ENCODE results near the gene RPS25.
A peak's percentile ranks its signal among the peaks of the same experiment; 100 is the strongest.
"Not testable (repeated sequence)": the region's sequence is repeated elsewhere in the genome, so short reads cannot be mapped to it uniquely, and the experiment has no call there.

RPS25 gene

DNA sequence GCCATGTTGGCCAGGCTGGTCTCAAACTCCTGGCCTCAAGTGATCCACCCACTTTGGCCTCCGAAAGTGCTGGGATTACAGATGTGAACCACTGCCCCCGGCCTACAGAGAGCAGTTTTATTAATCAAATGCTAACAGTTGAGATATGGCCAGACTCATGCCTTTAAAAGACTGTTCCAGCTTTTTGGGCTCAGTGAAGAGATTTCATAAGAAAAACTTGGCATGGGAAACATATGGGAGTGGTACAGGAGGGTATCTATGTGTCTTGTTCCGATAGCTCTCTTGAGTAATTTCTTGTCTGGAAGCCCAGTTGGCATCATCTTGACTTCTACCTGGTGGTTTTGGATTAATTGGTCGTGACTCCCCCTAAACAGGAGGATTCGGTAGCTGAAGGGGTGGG is 20.7 kb upstream of the RPS25 start:
- DNase-seq, result no peak

DNA sequence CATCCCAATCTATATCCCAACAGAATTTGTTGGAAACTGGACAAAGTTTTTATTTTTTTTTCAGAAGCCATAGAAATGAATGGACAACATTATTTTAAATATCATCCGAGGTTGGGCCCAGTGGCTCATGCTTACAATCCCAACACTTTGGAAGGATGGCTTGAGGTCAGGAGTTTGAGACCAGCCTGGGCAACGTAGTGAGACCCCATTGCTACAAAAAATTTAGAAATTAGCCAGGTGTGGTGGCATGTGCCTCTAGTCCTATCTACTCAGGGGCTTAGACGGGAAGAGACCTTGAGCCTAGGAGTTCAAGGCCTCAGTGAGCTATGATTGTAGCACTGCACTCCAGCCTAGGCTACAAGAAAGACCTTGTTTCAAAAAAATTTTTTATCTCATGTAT is 16.7 kb upstream of the RPS25 start:
- DNase-seq, result no peak

DNA sequence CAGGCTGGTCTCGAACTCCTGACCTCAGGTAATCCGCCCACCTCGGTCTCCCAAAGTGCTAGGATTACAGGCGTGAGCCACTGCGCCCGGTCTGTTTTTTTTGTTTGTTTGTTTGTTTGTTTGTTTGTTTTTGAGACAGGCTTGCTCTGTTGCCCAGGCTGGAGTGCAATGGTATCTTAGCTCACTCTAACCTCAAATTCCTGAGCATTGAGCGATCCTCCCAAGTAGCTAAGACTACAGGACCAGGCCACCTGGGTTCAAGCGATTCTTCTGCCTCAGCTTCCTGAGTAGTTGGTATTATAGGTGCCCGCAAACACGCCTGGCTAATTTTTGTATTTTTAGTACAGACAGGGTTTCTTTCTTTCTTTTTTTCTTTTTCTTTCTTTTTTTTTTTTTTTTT is 15.3 kb upstream of the RPS25 start:
- not testable (repeated sequence) for DNase-seq

DNA sequence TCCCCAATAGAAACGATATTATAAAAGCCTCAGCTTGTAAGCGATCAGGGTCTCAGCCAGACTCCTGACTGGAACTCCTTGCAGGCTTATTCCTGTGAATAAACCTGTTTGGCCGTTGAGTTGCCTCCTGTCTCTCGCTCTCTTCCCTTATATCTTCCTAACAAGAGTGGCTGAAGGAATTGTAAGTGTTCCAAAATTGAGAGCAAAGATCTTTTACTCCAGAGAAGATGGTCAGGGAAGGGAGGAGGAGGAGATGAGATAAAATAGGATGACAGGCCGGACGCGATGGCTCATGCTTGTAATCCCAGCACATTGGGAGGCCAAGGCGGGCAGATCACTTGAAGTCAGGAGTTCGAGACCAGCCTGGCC is 13.8 kb upstream of the RPS25 start:
- DNase-seq, result no peak

DNA sequence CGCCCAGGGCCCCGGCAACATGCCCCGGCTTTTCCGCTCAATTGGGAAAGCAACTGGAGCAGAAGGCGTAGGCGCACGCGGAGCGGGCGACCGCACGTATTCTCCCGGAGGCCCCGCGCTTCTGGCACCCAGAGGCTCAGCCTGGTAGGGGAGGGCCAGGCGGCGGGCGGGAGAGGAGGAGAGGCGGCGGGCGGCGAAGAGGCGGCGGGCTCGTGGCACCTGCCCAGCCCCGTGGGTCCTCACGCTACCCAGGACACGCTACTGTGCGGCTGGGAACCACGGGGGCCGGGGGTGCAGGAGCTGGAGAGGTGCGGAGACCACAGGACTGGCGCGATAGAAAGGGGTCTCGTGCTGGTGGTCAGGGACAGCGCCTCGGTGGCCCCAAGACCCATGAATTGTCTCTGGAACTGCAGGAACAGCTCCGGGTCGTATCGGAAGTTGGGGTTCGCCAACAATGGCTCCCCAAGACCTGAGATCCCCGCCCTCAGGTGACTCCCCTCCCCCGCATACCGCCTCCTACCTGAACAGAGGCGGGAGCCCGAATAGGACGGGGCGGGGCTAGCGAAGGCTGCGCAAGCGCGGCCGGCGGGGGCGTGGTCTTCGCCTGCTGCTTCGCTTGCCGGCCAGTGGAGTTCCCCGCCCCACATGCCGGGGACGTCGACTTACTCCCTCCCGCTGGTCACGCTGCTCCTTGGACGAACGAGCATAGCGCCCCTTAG is 12.3 kb upstream of the RPS25 start, which contains the start of gene SLC37A4:
Gene SLC37A4 (minus strand): TSS at position 549 of the 719 bp plus-strand sequence.
- peak; percentile 100 for DNase-seq

DNA sequence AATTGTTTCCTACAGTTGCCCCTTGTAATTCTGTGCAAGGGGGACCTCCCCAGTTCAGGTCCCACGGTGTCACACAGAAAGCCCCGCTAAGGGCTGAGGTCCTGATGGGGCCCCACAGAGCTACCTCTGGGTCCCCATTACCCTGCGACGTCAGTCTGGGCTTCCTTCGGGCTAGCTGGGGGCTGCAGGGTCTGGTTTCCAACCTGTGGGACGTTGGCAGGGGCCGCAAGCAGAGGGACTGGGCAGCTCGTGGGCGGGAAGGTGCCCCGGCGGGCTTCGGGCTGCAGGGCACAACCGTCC is 11.8 kb upstream of the RPS25 start:
- DNase-seq, result no peak

DNA sequence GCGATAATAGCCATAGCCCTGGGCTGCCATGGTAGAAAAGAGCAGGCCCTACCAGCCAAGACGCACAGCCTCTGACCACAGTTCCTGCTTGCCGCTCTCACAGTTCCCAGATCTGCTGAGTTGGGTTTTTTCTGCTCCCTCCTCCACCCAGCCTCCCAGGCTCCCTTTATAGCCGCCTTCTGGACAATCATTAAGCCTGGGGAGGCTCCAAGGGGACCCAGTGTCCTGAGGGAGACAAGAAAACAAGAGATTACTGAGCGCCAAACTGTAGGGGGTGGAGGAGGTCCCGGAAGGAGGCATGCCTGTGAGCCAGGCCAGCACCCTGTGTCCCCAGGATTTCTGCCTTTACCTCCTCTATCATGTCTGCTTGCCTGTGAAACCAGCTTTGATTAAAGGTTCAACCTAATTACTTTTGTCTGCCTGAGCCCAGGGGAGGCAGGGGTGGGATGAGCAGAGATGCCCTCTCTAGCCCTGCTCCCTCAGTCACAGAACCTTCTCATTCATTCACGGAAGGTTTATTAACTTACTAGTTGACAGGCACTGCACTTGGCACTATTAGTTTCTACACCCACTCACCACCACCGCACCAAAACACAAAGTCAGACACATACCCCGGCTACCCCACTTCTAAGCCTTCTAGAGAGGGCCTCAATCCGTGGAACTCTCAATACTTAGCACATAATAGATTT is 11.3 kb upstream of the RPS25 start:
- peak; percentile 77 for DNase-seq

DNA sequence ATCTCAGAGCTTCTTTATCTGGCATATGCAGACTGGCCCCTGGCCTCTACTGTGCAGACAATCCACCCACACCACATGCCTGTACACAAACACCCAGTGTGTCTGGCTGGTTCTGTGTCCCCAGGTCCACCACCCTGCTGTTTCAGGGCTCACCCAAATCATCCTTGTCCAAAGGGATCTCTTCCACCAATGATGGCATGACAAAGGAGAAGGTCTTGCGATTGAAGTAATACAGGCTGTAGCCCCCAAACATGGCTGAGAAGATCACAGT is 10.9 kb upstream of the RPS25 start:
- DNase-seq, result no peak

DNA sequence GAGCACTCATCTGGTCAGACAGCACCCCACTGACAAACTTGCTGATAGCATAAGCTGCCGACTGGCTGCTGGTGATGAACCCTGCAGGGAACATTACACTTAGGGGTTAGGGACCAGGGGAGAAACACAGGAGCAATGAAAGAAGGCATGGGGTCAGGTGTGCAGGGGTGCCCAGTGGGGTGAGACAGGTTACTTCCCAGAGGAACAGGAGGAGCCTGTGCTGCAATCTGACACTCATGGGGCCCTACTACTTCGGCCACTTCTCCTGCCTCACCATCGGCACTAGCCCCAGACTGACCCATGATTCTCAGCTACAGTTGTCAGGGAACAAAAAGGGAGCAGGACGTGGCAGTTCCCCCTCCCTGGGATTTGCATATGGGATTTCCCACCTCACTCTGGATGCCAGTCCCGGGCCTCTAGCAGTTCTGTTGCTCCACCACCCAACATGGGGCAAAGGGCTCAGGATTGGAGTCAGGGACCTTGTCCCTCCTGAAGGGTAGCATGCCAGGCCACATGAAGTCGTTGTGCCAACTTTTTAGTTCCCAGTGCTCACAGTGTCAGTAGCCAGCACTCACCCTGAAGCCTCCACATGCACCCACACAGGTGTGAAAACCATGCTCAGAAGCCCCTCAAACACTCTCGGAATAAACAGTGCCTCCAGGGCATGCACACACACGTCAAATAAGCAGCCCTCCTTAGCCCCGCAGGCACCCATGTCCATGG is 10.4 kb upstream of the RPS25 start:
- no peak for DNase-seq

DNA sequence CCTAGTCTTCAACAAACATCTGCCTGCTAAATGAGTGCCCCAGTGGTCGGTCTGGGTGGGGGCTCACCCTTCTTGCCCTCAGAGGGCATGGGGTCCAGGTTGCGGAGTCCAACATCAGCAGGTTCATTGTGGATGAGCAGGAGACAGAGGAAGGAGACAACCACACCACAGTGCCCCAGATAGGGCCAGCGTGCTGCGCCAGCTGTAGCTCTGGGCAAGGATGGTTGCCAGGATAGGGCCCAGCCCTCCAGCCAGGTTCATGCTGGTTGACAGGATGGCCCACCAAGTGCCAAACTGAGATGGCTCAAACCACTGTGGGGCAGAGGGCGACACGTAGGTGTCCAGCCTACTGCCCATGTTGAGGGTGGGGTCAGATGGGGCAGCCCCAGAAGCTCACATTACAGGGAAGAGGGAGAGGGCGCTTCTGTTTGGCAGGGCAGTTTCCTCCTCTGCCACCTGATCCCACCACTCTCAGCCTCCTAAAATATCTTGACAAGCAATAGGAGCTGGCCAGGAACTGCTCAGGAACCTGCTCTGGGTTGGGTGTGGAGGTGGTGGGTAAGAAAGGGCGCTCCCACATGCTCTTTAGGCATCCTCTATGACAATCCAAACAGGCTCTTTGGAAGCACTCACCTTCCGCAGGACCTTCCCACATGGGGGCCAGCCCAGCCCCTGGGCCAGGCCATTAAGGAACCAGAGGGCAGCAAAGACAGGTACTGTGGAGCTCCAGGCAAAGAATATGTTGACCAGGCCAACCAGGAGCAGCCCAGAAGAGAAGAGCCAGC is 9.6 kb upstream of the RPS25 start:
- DNase-seq, result no peak

DNA sequence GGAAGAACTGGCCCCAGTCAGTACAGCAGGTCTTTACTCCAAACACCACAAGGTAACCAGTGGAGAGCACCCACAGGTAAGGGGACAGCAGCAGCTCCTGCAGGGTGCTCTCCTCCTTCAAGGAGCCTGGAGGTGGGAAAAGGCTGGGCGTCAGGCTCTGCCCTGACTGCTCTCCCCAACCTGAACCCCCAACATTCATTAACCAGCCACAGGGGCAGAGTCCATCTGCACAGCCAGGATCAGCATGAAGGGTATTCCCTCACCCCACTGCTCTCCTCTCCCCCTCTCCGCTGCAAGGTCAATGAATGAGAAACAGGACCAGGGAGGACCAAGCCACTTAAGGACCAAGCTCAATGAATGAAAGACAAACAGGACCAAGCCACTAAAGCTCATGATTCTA is 8.8 kb upstream of the RPS25 start:
- no peak for DNase-seq

DNA sequence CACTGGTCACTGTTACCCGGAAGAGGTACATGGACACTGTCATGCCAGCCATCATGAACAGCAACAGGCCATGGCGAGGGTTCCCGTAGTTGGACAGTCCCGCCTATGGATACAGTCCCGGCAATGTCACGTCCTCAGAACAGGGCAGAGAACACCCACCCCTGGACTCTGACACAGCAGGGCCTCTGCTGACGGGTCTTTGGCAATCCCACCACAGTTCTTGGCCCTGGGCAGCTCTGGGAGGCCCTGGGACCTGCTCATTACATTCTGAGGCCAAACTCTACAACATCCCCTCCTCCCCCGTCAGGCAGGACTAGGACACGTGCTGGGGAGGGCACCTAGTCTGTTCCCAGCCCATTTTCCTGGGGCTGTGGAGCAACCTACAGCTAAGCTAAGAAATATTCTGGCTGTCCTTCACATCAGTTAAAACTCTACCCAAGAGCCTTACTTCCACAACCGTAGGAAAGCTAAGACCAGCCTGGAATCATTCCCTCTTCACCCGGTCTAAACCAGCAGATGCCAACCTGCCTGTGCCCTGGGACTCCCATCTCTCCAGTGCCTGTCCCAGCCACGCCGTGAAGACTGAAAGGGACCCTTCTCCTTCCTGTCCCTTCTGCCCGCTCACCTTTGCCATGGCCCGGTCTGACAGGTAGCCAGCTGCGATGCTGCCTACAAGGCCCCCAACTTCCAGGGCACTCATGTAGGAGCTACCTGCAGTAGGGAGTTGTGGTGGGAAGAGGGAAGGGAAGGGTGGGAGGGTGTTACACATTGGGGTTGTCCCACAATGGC is 8.0 kb upstream of the RPS25 start:
- no peak for DNase-seq

DNA sequence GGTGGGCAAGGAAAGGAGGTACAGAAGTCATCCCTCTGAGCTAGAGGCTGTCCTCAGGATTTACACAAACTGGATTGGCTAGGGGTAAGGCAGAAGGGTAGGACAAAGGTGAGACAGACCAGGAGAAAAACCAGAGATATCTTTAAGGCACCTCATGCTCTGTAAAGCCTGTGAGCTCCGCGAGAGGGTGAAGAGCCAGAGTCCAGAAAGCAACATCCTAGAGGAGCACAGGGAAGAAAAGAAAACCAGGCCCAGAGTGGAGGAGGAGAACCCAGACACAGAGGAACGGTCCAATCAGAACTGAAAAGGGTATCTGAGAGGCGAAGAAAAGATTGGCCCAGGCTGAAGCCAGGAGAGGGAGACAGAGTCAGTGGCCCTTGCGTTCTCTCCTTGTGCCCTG is 7.4 kb upstream of the RPS25 start:
- DNase-seq, result no peak

DNA sequence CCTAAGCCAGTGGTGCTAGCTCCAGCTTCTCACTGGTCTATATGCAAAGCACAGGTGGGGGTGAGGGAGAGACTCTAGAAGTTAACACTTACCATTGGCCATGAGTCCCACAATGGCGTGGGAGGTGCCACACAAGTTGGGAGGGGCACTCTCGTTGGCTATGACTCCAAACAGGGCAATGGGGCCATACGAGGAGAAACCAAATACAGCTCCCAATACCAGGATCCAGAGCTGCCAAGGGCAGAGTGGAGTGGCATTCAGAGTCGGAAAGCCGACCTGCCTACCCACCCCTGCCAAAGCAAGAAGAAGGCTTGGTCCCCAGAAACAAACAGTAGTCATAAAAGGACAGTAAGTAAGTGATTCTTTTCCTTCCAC is 6.9 kb upstream of the RPS25 start:
- DNase-seq, result no peak

DNA sequence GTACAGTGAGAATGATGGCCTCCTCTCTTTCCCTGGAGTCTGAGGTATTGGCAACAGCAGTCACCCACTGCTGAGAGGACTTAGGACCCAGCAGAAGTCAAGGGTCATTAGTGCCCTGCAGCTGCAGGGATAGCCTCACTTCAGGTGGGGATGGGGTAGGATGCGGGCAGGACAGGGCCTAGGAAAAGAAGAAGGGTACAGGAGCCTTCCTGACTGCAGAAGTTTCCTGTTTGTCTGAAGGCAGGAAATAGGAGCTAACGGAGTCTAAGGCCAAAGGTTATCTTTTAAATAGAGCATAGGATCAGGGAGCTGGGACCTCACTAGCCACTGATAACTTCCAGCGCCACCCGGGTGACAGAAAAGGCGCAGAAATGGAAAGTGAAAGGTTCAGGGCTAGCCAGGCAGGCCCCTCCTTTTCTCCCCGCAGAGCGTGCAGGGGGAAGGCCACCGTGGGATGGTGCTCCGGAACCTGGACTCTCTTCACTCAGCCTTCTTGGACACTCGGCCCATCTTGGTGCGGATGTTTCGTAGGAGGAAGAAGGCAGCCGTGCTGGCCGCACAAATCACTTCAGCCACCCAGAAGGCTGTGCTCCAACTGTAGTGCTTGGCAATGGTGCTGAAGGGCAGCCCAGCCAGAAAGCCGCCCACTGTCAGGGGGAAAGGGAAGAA is 6.4 kb upstream of the RPS25 start:
- peak; percentile 96 for DNase-seq

DNA sequence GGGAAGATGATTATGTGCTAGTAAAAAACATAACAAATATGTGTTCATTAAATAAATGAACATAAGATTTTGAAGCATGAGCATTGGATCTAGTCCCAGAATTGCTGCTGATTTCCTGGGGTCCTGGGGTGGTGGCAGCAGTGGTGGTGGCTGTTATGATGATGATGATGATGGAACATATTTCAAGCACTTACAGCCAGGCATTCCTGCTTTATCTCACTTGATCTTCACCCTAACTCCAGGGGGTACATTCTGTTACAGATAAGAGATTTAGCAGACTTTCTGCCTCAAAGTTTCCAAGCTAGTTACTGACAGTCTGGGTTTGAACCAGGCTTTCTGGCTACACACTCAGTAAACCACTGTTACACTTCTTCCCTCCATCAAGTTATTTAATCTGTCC is 5.6 kb upstream of the RPS25 start:
- DNase-seq, result no peak

DNA sequence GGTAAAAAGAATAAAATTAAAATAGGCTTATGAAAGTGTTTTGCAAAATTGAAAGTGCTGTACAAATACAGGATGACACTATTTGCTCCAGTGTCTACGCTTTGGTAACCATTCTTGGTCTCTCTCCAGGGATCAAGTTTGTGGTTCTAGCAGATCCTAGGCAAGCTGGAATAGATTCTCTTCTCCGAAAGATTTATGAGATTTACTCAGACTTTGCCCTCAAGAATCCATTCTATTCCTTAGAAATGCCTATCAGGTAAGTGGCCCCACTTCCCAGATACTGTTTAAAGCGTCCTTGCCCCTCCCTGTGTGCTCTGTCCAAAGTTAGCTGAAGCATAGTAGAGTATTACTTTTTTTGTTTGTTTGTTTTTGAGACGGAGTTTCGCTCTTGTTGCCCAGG is 3.5 kb upstream of the RPS25 start:
- DNase-seq, result no peak

DNA sequence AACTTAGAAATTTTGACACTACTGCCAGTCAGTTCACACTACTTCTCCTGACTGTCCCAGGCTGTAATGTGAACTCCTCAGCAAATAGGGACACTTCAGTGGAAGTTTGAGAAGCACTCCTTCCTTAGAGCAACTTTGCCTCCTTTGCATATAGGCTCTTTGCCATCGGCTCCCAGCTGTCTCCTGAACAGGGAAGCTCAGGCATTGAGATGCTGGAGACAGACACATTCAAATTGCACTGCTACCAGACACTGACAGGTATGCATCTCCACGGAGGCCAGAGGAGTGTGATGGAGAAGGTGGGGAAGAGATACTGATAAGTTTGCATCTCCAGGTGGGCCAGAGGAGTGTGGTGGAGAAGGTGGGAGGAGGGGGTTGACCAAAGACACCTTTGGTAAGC is 1.9 kb upstream of the RPS25 start:
- DNase-seq, result no peak

DNA sequence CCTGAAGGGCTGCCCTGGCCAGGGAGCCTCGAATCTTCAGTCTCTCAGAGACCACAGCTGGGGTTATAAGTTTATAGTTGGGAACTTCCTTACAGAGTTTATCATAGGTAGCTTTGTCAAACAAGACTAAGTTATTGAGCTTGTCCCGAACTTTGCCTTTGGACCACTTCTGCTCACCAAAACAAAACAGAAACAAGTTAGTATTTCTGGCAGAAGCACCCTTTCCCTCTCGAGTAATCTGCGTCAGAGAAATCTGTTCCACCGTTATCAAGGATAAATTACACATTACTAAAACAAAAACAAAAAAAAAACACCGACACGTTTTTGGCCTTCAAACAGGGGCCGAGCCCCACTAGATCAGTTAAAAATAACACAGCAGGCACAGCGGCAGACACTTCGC is 766 bp downstream of the RPS25 start:
- not testable (repeated sequence) for DNase-seq

DNA sequence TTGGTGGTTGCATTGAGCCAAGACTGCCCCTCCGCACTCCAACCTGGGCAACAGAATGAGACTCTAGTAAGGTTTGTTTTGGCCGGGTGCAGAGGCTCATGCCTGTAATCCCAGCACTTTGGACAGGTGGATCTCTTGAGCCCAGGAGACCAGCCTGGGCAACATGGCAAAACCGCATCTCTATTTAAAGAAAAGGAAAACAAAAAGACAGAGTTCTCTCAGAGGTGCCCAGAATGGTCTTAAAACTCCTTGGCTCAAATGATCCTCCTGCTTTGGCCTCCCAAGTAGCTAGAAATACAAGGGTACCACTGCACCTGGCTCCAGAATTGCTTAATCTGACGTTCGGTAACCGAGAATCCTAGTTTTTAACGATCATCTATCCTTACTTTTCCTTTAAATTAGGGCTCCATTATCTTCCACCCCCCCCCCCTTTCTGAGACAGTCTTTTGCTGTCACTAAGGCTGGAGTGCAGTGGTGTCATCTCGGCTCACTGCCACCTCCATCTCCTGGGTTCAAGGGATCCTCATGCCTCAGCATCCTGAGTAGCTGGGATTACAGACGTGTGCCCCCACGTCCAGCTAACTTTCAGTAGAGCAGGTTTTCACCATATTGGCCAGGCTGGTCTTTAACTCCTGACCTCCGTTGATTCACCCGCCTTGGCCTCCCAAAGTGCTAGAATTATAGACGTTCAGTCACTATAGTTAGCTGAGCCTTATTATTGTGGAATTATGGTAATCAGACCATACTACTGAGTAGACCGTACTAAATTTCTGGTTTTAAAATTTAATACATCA is 1.7 kb downstream of the RPS25 start:
- DNase-seq, result no peak

DNA sequence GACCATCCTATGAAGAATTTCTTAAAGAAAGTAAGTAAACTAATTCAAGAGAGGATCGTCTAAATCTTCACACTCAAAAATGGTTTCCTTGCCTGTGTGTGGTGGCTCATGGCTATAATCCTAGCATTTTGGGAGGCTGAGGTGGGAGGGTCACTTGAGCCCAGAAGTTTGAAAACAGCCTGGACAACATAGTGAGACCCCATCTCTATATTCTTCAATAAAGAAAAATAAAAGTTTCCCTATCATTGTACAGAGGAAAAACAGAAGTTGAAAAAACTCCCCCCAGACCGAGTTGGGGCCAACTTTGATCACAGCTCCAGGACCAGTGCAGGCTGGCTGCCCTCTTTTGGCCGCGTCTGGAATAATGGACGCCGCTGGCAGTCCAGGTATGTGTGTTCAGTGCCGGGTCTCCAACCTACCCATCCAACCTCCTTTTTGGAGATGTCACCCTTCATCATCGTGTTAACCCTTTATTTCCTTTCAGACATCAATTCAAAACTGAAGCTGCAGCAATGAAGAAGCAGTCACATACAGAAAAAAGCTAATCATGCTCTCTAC is 3.0 kb downstream of the RPS25 start:
- DNase-seq, result peak; percentile 27
